Esophagus muscularis mucosa (tissue), 4 donors: ENCODE results near the gene DBNL. TPM values are rescaled to one million over a fixed set of nuclear protein-coding genes. Genes with fewer than 3 reads are reported as not detected.
A peak's percentile ranks its signal among the peaks of the same experiment; 100 is the strongest.

Source experiments
- DNase-seq: peaks from one replicate; pipeline ENCODE4 v3.0.0-alpha.2; 2017; ENCODE audit errors: extremely low spot score
- H3K27ac ChIP-seq, 4 donors: fragments of 200-600 bp; sonication (generic); replicated peaks in 1 of 4; 1 replicate in 3 of 4; 2 replicates in 1 of 4; pipeline ENCODE4 v1.5.1; 2016 to 2019; ENCODE audit warnings: mild to moderate bottlenecking in 1 of 4
- H3K27me3 ChIP-seq, 4 donors: fragments of 200-600 bp; sonication (generic); one replicate each; pipeline versions ENCODE4 v1.5.1 to v1.6.0; 2016 to 2019
- H3K36me3 ChIP-seq, 4 donors: fragments of 200-600 bp; sonication (generic); one replicate each; pipeline ENCODE4 v1.5.1; 2016 to 2019
- H3K4me1 ChIP-seq, 4 donors: fragments of 200-600 bp; sonication (generic); one replicate each; pipeline ENCODE4 v1.5.1; 2016 to 2019
- H3K4me3 ChIP-seq, 4 donors: fragments of 200-600 bp; sonication (generic); 1 replicate in 2 of 4; 2 replicates in 2 of 4; pipeline ENCODE4 v1.5.1; 2016 to 2019; ENCODE audit warnings: mild to moderate bottlenecking in 4 of 4, moderate library complexity in 1 of 4
- H3K9me3 ChIP-seq, 4 donors: fragments of 200-600 bp; sonication (generic); 1 replicate in 3 of 4; 2 replicates in 1 of 4; pipeline ENCODE4 v1.5.1; 2016 to 2019
- CTCF ChIP-seq, 3 experiments: fragments of 200-600 bp in 2 of 3; fragments of 450-650 bp in 1 of 3; sonication (generic) in 2 of 3; IDR thresholded peaks; one replicate each; pipeline ENCODE4 v1.5.1; 2017 to 2019; ENCODE audit warnings: antibody characterized with exemption in 3 of 3, mild to moderate bottlenecking in 2 of 3, moderate library complexity in 1 of 3
- EP300 ChIP-seq: sonication (generic); formaldehyde crosslinking; IDR thresholded peaks from one replicate; pipeline ENCODE4 v1.6.1; 2017; ENCODE audit warnings: antibody characterized with exemption
- POLR2A ChIP-seq: fragments of 450-650 bp; IDR thresholded peaks from one replicate; pipeline ENCODE4 v1.6.1; 2017; ENCODE audit warnings: antibody characterized with exemption, moderate library complexity, mild to moderate bottlenecking, low read depth
- POLR2AphosphoS5 ChIP-seq, 2 donors: sonication (generic); formaldehyde crosslinking; IDR thresholded peaks; one replicate each; pipeline ENCODE4 v1.6.1; 2017; ENCODE audit warnings: antibody characterized with exemption in 2 of 2
- WGBS: methylation state at CpG from one replicate; pipeline ENCODE4 v1.1.5; 2018; 5-methylcytosine and 5-hydroxymethylcytosine counted together
- intact Hi-C: fragments of 100-400 bp; cut with DNase I; formaldehyde crosslinking; loops from one replicate; pipeline ENCODE4 v1.15.1; 2023
- total RNA-seq, 4 donors: library from RNA; depleted of rRNA; stranded (reverse); fragments of >200 nt; gene quantifications; one replicate each; pipeline versions ENCODE4 v1.1.0 to v1.2.1, GENCODE V29; 2016

DBNL gene
- total RNA-seq, 4 donors from 2014 or later = 93.9 to 122 (median 115) TPM

DNA sequence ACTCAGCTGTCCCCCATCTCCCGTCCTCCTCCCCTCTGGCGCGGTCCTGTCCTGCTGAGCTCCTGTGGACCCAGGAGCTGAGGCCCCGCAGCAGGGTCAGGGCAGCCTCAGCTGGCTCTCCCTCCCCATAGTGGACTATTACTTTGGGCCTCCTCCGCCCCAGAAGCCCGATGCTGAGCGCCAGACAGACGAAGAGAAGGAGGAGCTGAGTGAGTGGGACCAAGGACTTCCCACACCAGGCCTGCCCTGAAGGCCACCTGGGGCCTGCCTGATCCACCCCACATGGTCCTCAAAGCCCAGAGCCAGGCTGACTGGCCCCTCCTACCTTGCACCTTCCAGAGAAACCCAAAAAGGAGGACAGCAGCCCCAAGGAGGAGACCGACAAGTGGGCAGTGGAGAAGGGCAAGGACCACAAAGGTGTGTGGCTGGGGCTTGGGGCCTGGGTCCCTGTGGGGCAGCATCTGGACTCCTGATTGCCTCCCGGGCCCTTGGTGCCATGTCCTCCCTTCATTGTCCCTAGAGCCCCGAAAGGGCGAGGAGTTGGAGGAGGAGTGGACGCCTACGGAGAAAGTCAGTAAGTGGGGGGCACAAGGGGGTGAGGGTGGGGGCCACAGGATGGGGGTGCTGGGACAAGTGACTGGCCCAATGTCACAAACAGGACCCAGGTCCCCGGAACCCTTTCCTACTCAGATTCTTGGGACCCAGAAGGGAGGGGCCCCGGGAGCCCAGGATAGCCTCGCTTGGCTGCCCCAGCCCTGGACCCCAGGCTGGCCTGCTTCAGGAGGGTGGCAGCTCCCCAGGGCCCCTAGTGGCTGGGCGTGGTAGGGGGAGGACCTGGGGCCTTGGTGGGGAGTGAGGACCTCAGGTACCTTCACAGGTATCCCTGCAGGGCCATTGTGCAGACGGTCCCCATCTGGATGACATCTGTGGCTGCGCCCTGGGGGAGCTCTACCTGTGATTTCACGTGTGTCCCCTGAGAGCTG lies 64.6 kb downstream of the DBNL start:
- H3K9me3 ChIP-seq = no peaks in the 10 kb centered on the region
- H3K27me3 ChIP-seq = no peaks in the 10 kb centered on the region
- H3K4me1 ChIP-seq = peaks cover 23 to 70% (median 55%) of the 10 kb centered on the region in 4 donors
- peak overlapping the region in 2 of 4 donors; percentile 89 to 90 for H3K27ac ChIP-seq
- TF ChIP-seq POLR2AphosphoS5 (IDR thresholded peaks at IDR 0.05) (no peak), EP300 (no peak), POLR2A (no peak), CTCF (IDR thresholded peaks at IDR 0.05) (no peak)
- intact Hi-C loops = no loop called here
- H3K4me3 ChIP-seq = no peak overlapping the region
- WGBS = 95% methylated on average over 8 of the region's 21 CpGs
- no peak for DNase-seq
- peaks cover 0 to 78% (median 49%) of the 10 kb centered on the region in 4 donors for H3K36me3 ChIP-seq

- intact Hi-C loops = no loop called here
- WGBS = 90% methylated on average over 18 of the region's 18 CpGs
- TF ChIP-seq CTCF (IDR thresholded peaks at IDR 0.05) (no peak), POLR2A (no peak), EP300 (no peak), POLR2AphosphoS5 (IDR thresholded peaks at IDR 0.05) (no peak)
- Histone ChIP-seq H3K9me3 (no peaks in the 10 kb centered on the region), H3K27me3 (no peaks in the 10 kb centered on the region), H3K4me3 (no peak overlapping the region), H3K36me3 (peaks cover 5 to 87% (median 57%) of the 10 kb centered on the region in 4 donors), H3K27ac (peak overlapping the region in 2 of 4 donors; percentile 89 to 90), H3K4me1 (peaks cover 22 to 60% (median 46%) of the 10 kb centered on the region in 4 donors)
- DNase-seq = no peak
Measured at GRCh38 chr7:44109991-44110390, 65.5 kb downstream of the DBNL start.

DNA sequence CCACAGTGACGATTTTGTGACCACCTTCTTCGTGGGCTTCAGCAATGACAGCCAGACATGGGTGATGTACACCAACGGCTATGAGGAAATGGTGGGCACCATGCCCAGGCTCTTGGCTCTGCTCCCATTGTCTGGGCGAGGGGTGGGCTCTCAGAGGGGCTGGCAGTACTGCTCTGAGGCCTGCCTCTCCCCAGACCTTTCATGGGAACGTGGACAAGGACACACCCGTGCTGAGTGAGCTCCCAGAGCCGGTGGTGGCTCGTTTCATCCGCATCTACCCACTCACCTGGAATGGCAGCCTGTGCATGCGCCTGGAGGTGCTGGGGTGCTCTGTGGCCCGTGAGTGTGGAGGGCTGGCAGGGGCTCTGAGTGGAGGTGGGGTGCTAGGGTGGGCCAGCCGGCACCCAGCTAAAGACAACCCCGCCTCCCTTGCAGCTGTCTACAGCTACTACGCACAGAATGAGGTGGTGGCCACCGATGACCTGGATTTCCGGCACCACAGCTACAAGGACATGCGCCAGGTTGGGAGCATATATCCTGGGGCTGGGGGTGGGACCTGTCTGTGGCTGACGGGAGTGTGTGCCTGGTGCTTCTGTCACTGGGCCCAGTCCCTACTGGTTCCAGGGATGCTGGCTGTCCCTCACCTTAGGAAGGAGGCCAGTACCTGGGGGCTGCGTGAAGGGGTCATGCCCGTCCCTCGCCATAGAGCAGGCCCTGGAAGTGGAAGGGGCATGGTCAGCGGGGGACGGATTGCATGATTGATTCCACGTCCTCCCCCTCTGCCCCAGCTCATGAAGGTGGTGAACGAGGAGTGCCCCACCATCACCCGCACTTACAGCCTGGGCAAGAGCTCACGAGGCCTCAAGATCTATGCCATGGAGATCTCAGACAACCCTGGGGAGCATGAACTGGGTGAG lies 66.5 kb downstream of the DBNL start:
- intact Hi-C loops = no loop called here
- 81% methylated on average over 9 of the region's 27 CpGs for WGBS
- no peak overlapping the region for H3K4me3 ChIP-seq
- TF ChIP-seq POLR2AphosphoS5 (IDR thresholded peaks at IDR 0.05) (no peak), CTCF (IDR thresholded peaks at IDR 0.05) (no peak), EP300 (no peak), POLR2A (no peak)
- H3K27me3 ChIP-seq = no peaks in the 10 kb centered on the region
- H3K9me3 ChIP-seq = no peaks in the 10 kb centered on the region
- H3K36me3 ChIP-seq = peaks cover 7 to 97% (median 67%) of the 10 kb centered on the region in 4 donors
- no peak for DNase-seq
- H3K27ac ChIP-seq = peak overlapping the region in 2 of 4 donors; percentile 51 to 90
- peaks cover 19 to 51% (median 36%) of the 10 kb centered on the region in 4 donors for H3K4me1 ChIP-seq

Other genes with a start within 250 kb of the DBNL start
- 10 to 100 TPM; 72.2 to 93.3 (median 76.2) TPM for gene MRPS24, start 175.2 kb upstream of the DBNL start, total RNA-seq
- 10 to 100 TPM; 27.0 to 51.3 (median 40.0) TPM for gene URGCP, start 138.1 kb upstream of the DBNL start, total RNA-seq
- 10 to 100 TPM; 20.1 to 36.4 (median 26.3) TPM for gene UBE2D4, start 118.3 kb upstream of the DBNL start, total RNA-seq
- gene SPDYE1, start 46.8 kb upstream of the DBNL start, total RNA-seq = under 1 TPM in 1 of 4 donors, not detected in 3; 0.11 TPM
- 1 to 10 TPM in 1 of 4 donors, under 1 TPM in 2, not detected in 1; 0.52 to 1.8 (median 0.66) TPM for gene PGAM2, start 20.9 kb downstream of the DBNL start, total RNA-seq
- 10 to 100 TPM; 12.4 to 32.3 (median 26.5) TPM for gene POLM, start 37.8 kb downstream of the DBNL start, total RNA-seq
- 100 to 1,000 TPM in 3 of 4 donors, 10 to 100 TPM in 1; 71.0 to 234 (median 156) TPM for gene AEBP1, start 59.6 kb downstream of the DBNL start, total RNA-seq
- 10 to 100 TPM; 33.6 to 71.2 (median 55.9) TPM for gene POLD2, start 78.8 kb downstream of the DBNL start, total RNA-seq
- gene MYL7, start 96.6 kb downstream of the DBNL start, total RNA-seq = not detected
- gene GCK, start 144.7 kb downstream of the DBNL start, total RNA-seq = 1 to 10 TPM in 3 of 4 donors, under 1 TPM in 1; 0.75 to 2.8 (median 1.2) TPM
- gene YKT6, start 156.3 kb downstream of the DBNL start, total RNA-seq = 10 to 100 TPM; 49.8 to 79.5 (median 64.4) TPM